HEK293 (cell line): Measurements from ENCODE around the gene CFH.

Source experiments
- CTCF ChIA-PET: fragments of 350-600 bp; formaldehyde crosslinking; extraction: SDS; loops from one replicate; lab custom pipeline; 2021; ENCODE audit warnings: antibody characterized with exemption; lab: Yijun Ruan, JAX
- POLR2A ChIA-PET: fragments of 300-600 bp; formaldehyde crosslinking; extraction: SDS; loops from one replicate; lab custom pipeline; 2020; ENCODE audit warnings: antibody characterized with exemption, inconsistent platforms; lab: Yijun Ruan, JAX
- H3K27ac ChIP-seq: fragments of 200-500 bp; sonication (Bioruptor generic); 2 replicates; pipeline ENCODE4 v1.5.1; 2014; ENCODE audit warnings: low read depth, low read length, control low read depth, inconsistent platforms; ENCODE audit errors: extremely low read depth
- H3K36me3 ChIP-seq, 2 experiments: fragments of 200-500 bp in 1 of 2; sonication (Bioruptor generic) in 1 of 2; 1 replicate in 1 of 2; 2 replicates in 1 of 2; pipeline ENCODE4 v1.5.1; 2014 to 2017; ENCODE audit warnings: inconsistent platforms in 2 of 2, low read length in 2 of 2; ENCODE audit not compliant: control insufficient read depth in 2 of 2, insufficient read depth in 1 of 2
- H3K4me1 ChIP-seq: fragments of 200-500 bp; sonication (Bioruptor generic); 2 replicates; pipeline ENCODE4 v1.5.1; 2014; ENCODE audit warnings: mild to moderate bottlenecking, low read length, inconsistent platforms; ENCODE audit not compliant: control insufficient read depth, insufficient read depth
- H3K4me3 ChIP-seq: 2 replicates; pipeline ENCODE4 v1.5.1; 2011; ENCODE audit warnings: low read depth, mild to moderate bottlenecking, control low read depth, low read length, moderate library complexity
- H3K9me3 ChIP-seq: fragments of 200-500 bp; sonication (Bioruptor generic); 2 replicates; pipeline ENCODE4 v1.5.1; 2014; ENCODE audit warnings: low read depth, low read length, inconsistent platforms; ENCODE audit not compliant: control insufficient read depth, insufficient read depth
- BCL11B ChIP-seq: fragments of 450-650 bp; formaldehyde crosslinking; IDR thresholded peaks from 2 replicates; pipeline ENCODE4 v1.5.1; 2016; ENCODE audit warnings: low read depth, missing biosample characterization, missing genetic modification characterization
- HOXA7 ChIP-seq: sonication (generic); formaldehyde crosslinking; IDR thresholded peaks from 2 replicates; pipeline ENCODE4 v1.8.1; 2022; ENCODE audit warnings: missing genetic modification reagents, borderline replicate concordance
- IKZF3 ChIP-seq: fragments of 450-650 bp; IDR thresholded peaks from 2 replicates; pipeline ENCODE4 v1.5.0; 2018; ENCODE audit warnings: missing biosample characterization, mild to moderate bottlenecking, missing genetic modification characterization, moderate library complexity
- KLF16 ChIP-seq: fragments of 450-650 bp; formaldehyde crosslinking; IDR thresholded peaks from 2 replicates; pipeline ENCODE4 v1.5.1; 2017; ENCODE audit warnings: missing biosample characterization, missing genetic modification characterization
- PRDM2 ChIP-seq: fragments of 450-650 bp; formaldehyde crosslinking; IDR thresholded peaks from 2 replicates; pipeline ENCODE4 v1.5.1; 2016; ENCODE audit warnings: missing biosample characterization, missing genetic modification characterization, borderline replicate concordance
- SALL2 ChIP-seq: fragments of 450-650 bp; formaldehyde crosslinking; IDR thresholded peaks from 2 replicates; pipeline ENCODE4 v1.5.0; 2017; ENCODE audit warnings: missing biosample characterization, mild to moderate bottlenecking, missing genetic modification characterization, borderline replicate concordance
- ZBTB17 ChIP-seq: fragments of 450-650 bp; formaldehyde crosslinking; IDR thresholded peaks from 2 replicates; pipeline ENCODE4 v1.5.1; 2016; ENCODE audit warnings: missing biosample characterization, missing genetic modification characterization
- ZBTB26 ChIP-seq: fragments of 450-650 bp; formaldehyde crosslinking; optimal IDR thresholded peaks from 2 replicates; pipeline ENCODE3; 2016; ENCODE audit warnings: missing biosample characterization, mild to moderate bottlenecking, missing genetic modification characterization
- ZFHX2 ChIP-seq: fragments of 450-650 bp; formaldehyde crosslinking; conservative IDR thresholded peaks from 2 replicates; pipeline ENCODE4 v1.5.1; 2016; ENCODE audit warnings: missing biosample characterization, missing genetic modification characterization
- ZFP41 ChIP-seq: fragments of 450-650 bp; formaldehyde crosslinking; IDR thresholded peaks from 2 replicates; pipeline ENCODE4 v1.5.1; 2016; ENCODE audit warnings: missing biosample characterization, missing genetic modification characterization, borderline replicate concordance
- ZNF157 ChIP-seq: fragments of 450-650 bp; formaldehyde crosslinking; IDR thresholded peaks from 2 replicates; pipeline ENCODE4 v1.5.1; 2016; ENCODE audit warnings: missing biosample characterization, missing genetic modification characterization
- ZNF169 ChIP-seq: fragments of 450-650 bp; formaldehyde crosslinking; IDR thresholded peaks from 2 replicates; pipeline ENCODE4 v1.5.1; 2016; ENCODE audit warnings: missing biosample characterization, missing genetic modification characterization
- ZNF19 ChIP-seq: fragments of 450-650 bp; formaldehyde crosslinking; IDR thresholded peaks from 2 replicates; pipeline ENCODE4; 2016; ENCODE audit warnings: missing biosample characterization, missing genetic modification characterization, low read depth
- ZNF266 ChIP-seq: fragments of 450-650 bp; formaldehyde crosslinking; IDR thresholded peaks from 2 replicates; pipeline ENCODE4 v1.5.1; 2016; ENCODE audit warnings: missing biosample characterization, missing genetic modification characterization, low read depth
- ZNF404 ChIP-seq: fragments of 450-650 bp; formaldehyde crosslinking; IDR thresholded peaks from 2 replicates; pipeline ENCODE4 v1.5.1; 2017; ENCODE audit warnings: missing biosample characterization, missing genetic modification characterization
- ZNF416 ChIP-seq: fragments of 450-650 bp; formaldehyde crosslinking; IDR thresholded peaks from 2 replicates; pipeline ENCODE4 v1.5.1; 2016; ENCODE audit warnings: missing biosample characterization, missing genetic modification characterization
- ZNF501 ChIP-seq: fragments of 450-650 bp; formaldehyde crosslinking; IDR thresholded peaks from 2 replicates; pipeline ENCODE4 v1.5.1; 2016; ENCODE audit warnings: missing biosample characterization, missing genetic modification characterization
- ZNF621 ChIP-seq: fragments of 450-650 bp; formaldehyde crosslinking; IDR thresholded peaks from 2 replicates; pipeline ENCODE4 v1.5.1; 2017; ENCODE audit warnings: missing biosample characterization, missing genetic modification characterization
- ZNF670 ChIP-seq: fragments of 450-650 bp; formaldehyde crosslinking; IDR thresholded peaks from 2 replicates; pipeline ENCODE4 v1.5.1; 2016; ENCODE audit warnings: missing biosample characterization, missing genetic modification characterization, low read depth
- ZNF791 ChIP-seq: fragments of 450-650 bp; formaldehyde crosslinking; IDR thresholded peaks from 2 replicates; pipeline ENCODE4 v1.5.1; 2016; ENCODE audit warnings: missing biosample characterization, missing genetic modification characterization
- ZSCAN23 ChIP-seq: fragments of 450-650 bp; formaldehyde crosslinking; IDR thresholded peaks from 2 replicates; pipeline ENCODE4 v1.5.1; 2016; ENCODE audit warnings: missing biosample characterization, missing genetic modification characterization

The CFH gene

DNA sequence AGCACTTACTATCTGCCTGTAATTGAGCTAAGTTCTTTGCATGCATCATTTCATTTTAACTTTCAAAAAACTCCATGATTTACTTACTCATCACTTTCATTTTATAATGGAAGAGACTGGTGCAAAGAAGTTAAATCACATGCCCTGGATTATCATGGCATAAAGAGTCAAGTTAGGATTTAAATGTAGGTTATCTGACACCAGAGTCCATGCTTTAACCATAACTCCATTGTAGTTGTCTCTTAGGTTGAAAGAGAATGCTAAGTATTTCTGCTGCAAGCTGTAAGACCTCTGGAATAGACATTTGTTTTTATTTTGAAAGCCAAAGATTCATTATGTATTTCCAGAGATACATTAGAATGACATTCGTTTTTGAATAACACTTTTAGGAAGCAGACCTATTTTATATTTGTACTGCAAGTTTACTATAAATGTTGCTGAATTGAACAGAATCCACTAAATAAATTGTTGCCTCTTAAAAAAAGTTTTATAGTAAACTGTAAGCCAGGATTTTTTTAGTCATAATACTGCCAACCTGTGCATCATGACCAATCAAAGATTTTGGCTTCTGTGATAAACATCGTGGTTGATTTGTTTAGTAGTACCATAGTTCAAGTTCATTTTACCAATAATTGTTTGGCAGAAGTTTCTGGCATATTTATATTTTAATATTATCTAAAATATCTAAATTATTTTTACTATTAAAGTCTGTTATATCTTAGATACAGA lies 26.1 kb downstream of the CFH start:
- ChIA-PET CTCF (no interaction called here), POLR2A (no interaction called here)
- H3K4me1 ChIP-seq = no peaks in the 10 kb centered on the region
- no peak for TF ChIP-seq ZNF266 (tag by site-specific recombination)
- no peak for TF ChIP-seq ZNF169 (tag by site-specific recombination)
- TF ChIP-seq HOXA7 (CRISPR knock-in tag) = no peak
- TF ChIP-seq PRDM2 (tag by site-specific recombination) = no peak
- TF ChIP-seq ZFHX2 (tag by site-specific recombination) = no peak
- no peak for TF ChIP-seq KLF16 (tag by site-specific recombination)
- no peak for TF ChIP-seq ZNF404 (tag by site-specific recombination)
- no peak for TF ChIP-seq ZFP41
- no peak for TF ChIP-seq IKZF3
- TF ChIP-seq ZNF791 (tag by site-specific recombination) = no peak
- no peak for TF ChIP-seq ZSCAN23 (tag by site-specific recombination)
- TF ChIP-seq ZNF19 (tag by site-specific recombination) = no peak
- no peak for TF ChIP-seq ZNF157 (tag by site-specific recombination)
- H3K27ac ChIP-seq = no peak overlapping the region
- H3K4me3 ChIP-seq = no peak overlapping the region
- H3K36me3 ChIP-seq = no peaks in the 10 kb centered on the region
- H3K9me3 ChIP-seq = no peaks in the 10 kb centered on the region

- no peaks in the 10 kb centered on the region for H3K9me3 ChIP-seq
- H3K27ac ChIP-seq = no peak overlapping the region
- ChIA-PET POLR2A (no interaction called here), CTCF (no interaction called here)
- no peaks in the 10 kb centered on the region for H3K4me1 ChIP-seq
- no peak for TF ChIP-seq ZBTB17 (tag by site-specific recombination)
- no peak for TF ChIP-seq ZNF416 (tag by site-specific recombination)
- no peak for TF ChIP-seq ZNF670 (tag by site-specific recombination)
- no peak for TF ChIP-seq ZNF266 (tag by site-specific recombination)
- no peak for TF ChIP-seq SALL2
- TF ChIP-seq ZBTB26 (tag by site-specific recombination) = no peak
- no peak for TF ChIP-seq ZNF621 (tag by site-specific recombination)
- TF ChIP-seq ZNF501 (tag by site-specific recombination) = no peak
- no peak for TF ChIP-seq BCL11B (tag by site-specific recombination)
- no peak overlapping the region for H3K4me3 ChIP-seq
- no peaks in the 10 kb centered on the region for H3K36me3 ChIP-seq
Measured at GRCh38 chr1:196678510-196678884, 26.7 kb downstream of the CFH start.
